ENCODE results near the gene SOX2. TPM values are rescaled to one million over a fixed set of nuclear protein-coding genes. Genes with fewer than 3 reads are reported as not detected.

Gene SOX2
- total RNA-seq (2014; rRNA removed; shearing (Covaris generic); ENCODE audit: low replicate concordance) = 0.51 and 0.63 TPM in 2 replicates

GRCh38 chr3:181711325-181712135 lies at the start of gene SOX2:
Gene SOX2, plus strand, starts transcription at chr3:181711925. Its CDS starts 436 bp downstream, at chr3:181712361.
- H3K4me3 ChIP-seq (ENCODE audit: low read length) = no peak within 1 kb of the TSS
- H3K4me1 ChIP-seq (ENCODE audit: low read length) = peaks cover 44% of the 10 kb centered on the region
- H3K79me2 ChIP-seq (ENCODE audit: low read length) = no peaks in the 10 kb centered on the region
- no peak within 1 kb of the TSS for H3K4me2 ChIP-seq (ENCODE audit: low read depth, low read length, poor library complexity, severe bottlenecking)
- H2AFZ ChIP-seq (ENCODE audit: low read length) = no peak within 1 kb of the TSS
- H3K9me3 ChIP-seq (ENCODE audit: low read length) = no peaks in the 10 kb centered on the region
- H4K20me1 ChIP-seq (ENCODE audit: insufficient read depth, low read depth, low read length) = no peaks in the 10 kb centered on the region
- H3K27me3 ChIP-seq (ENCODE audit: low read length) = no peaks in the 10 kb centered on the region
- H3K27ac ChIP-seq (ENCODE audit: low read length) = no peak within 1 kb of the TSS
- H3K36me3 ChIP-seq (ENCODE audit: insufficient read depth, low read length) = no peaks in the 10 kb centered on the region
- H3K9ac ChIP-seq (ENCODE audit: low read length) = no peak within 1 kb of the TSS
- DNase-seq = peak; percentile 67
- no peaks in the 10 kb centered on the region for H3K9me2 ChIP-seq (replicated peaks; ENCODE audit: insufficient read depth, low read length)

- Histone ChIP-seq H3K27me3 (ENCODE audit: low read length) (no peaks in the 10 kb centered on the region), H3K9me2 (replicated peaks; ENCODE audit: insufficient read depth, low read length) (no peaks in the 10 kb centered on the region), H3K27ac (ENCODE audit: low read length) (no peak overlapping the region), H3K4me1 (ENCODE audit: low read length) (no peaks in the 10 kb centered on the region), H3K4me3 (ENCODE audit: low read length) (no peak overlapping the region), H3K4me2 (ENCODE audit: low read depth, low read length, poor library complexity, severe bottlenecking) (no peak overlapping the region), H2AFZ (ENCODE audit: low read length) (no peak overlapping the region), H3K36me3 (ENCODE audit: insufficient read depth, low read length) (no peaks in the 10 kb centered on the region), H3K9me3 (ENCODE audit: low read length) (no peaks in the 10 kb centered on the region), H4K20me1 (ENCODE audit: insufficient read depth, low read depth, low read length) (no peaks in the 10 kb centered on the region), H3K79me2 (ENCODE audit: low read length) (no peaks in the 10 kb centered on the region), H3K9ac (ENCODE audit: low read length) (no peak overlapping the region)
- no peak for DNase-seq
Observed at GRCh38 chr3:181683563-181683962, 28.2 kb upstream of the SOX2 start.

- H3K9ac ChIP-seq (ENCODE audit: low read length) = no peak overlapping the region
- no peak overlapping the region for H3K4me2 ChIP-seq (ENCODE audit: low read depth, low read length, poor library complexity, severe bottlenecking)
- no peaks in the 10 kb centered on the region for H3K79me2 ChIP-seq (ENCODE audit: low read length)
- no peak overlapping the region for H2AFZ ChIP-seq (ENCODE audit: low read length)
- H3K36me3 ChIP-seq (ENCODE audit: insufficient read depth, low read length) = no peaks in the 10 kb centered on the region
- H3K4me3 ChIP-seq (ENCODE audit: low read length) = no peak overlapping the region
- no peaks in the 10 kb centered on the region for H4K20me1 ChIP-seq (ENCODE audit: insufficient read depth, low read depth, low read length)
- H3K27me3 ChIP-seq (ENCODE audit: low read length) = no peaks in the 10 kb centered on the region
- DNase-seq = no peak
- no peaks in the 10 kb centered on the region for H3K9me2 ChIP-seq (replicated peaks; ENCODE audit: insufficient read depth, low read length)
- no peaks in the 10 kb centered on the region for H3K4me1 ChIP-seq (ENCODE audit: low read length)
- no peak overlapping the region for H3K27ac ChIP-seq (ENCODE audit: low read length)
- H3K9me3 ChIP-seq (ENCODE audit: low read length) = no peaks in the 10 kb centered on the region
Observed at GRCh38 chr3:181687190-181687589, 24.5 kb upstream of the SOX2 start.

GRCh38 chr3:181687731-181688130 lies 24.0 kb upstream of the SOX2 start:
- H3K9me3 ChIP-seq (ENCODE audit: low read length) = no peaks in the 10 kb centered on the region
- H3K36me3 ChIP-seq (ENCODE audit: insufficient read depth, low read length) = no peaks in the 10 kb centered on the region
- H3K4me1 ChIP-seq (ENCODE audit: low read length) = no peaks in the 10 kb centered on the region
- DNase-seq = no peak
- H2AFZ ChIP-seq (ENCODE audit: low read length) = no peak overlapping the region
- no peaks in the 10 kb centered on the region for H3K27me3 ChIP-seq (ENCODE audit: low read length)
- no peak overlapping the region for H3K4me2 ChIP-seq (ENCODE audit: low read depth, low read length, poor library complexity, severe bottlenecking)
- H3K4me3 ChIP-seq (ENCODE audit: low read length) = no peak overlapping the region
- no peaks in the 10 kb centered on the region for H3K9me2 ChIP-seq (replicated peaks; ENCODE audit: insufficient read depth, low read length)
- H3K79me2 ChIP-seq (ENCODE audit: low read length) = no peaks in the 10 kb centered on the region
- H3K27ac ChIP-seq (ENCODE audit: low read length) = no peak overlapping the region
- H4K20me1 ChIP-seq (ENCODE audit: insufficient read depth, low read depth, low read length) = no peaks in the 10 kb centered on the region
- no peak overlapping the region for H3K9ac ChIP-seq (ENCODE audit: low read length)

DNA sequence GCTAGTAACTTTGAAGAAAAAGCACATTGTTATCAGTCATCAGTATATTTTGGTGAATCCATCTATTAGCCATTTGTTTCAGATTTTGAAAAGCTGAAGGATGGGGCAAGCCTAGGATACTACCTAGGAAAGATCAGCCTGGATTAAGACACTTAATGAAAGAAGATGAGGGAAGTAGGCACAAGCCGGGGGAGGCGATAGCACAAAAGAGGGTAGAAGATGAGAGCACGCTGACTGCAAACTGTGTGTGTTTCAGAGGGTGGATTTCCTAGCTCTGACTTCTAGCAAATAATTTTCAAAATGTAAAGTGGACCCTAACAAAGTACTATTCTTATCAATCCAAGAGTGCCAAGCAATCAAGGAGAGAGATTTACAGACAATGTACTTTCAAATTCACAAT lies 22.2 kb upstream of the SOX2 start:
- H3K9me2 ChIP-seq (replicated peaks; ENCODE audit: insufficient read depth, low read length) = no peaks in the 10 kb centered on the region
- H3K36me3 ChIP-seq (ENCODE audit: insufficient read depth, low read length) = no peaks in the 10 kb centered on the region
- H3K9me3 ChIP-seq (ENCODE audit: low read length) = no peaks in the 10 kb centered on the region
- no peak overlapping the region for H3K27ac ChIP-seq (ENCODE audit: low read length)
- H3K4me3 ChIP-seq (ENCODE audit: low read length) = no peak overlapping the region
- no peak for DNase-seq
- H4K20me1 ChIP-seq (ENCODE audit: insufficient read depth, low read depth, low read length) = no peaks in the 10 kb centered on the region
- no peaks in the 10 kb centered on the region for H3K4me1 ChIP-seq (ENCODE audit: low read length)
- H2AFZ ChIP-seq (ENCODE audit: low read length) = no peak overlapping the region
- H3K27me3 ChIP-seq (ENCODE audit: low read length) = no peaks in the 10 kb centered on the region
- no peak overlapping the region for H3K9ac ChIP-seq (ENCODE audit: low read length)
- no peak overlapping the region for H3K4me2 ChIP-seq (ENCODE audit: low read depth, low read length, poor library complexity, severe bottlenecking)
- no peaks in the 10 kb centered on the region for H3K79me2 ChIP-seq (ENCODE audit: low read length)

DNA sequence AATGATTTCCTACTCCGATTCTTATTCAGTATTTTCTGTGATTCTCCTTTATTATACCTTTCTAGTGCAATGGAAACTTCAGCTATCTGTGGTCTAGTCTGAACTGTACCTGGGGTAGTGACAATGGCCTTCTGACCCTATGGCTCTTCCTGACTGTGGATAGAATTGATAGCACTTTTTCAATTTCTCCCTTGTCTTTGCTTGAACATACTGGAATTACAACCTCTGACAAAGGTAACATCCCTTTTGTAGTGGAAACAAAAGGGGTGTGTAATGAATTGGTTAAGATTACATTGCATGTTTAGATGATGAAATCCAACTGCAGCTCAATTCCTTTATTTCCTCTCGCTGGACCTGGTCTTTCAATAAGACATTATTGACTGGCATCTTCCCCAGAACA lies 21.0 kb upstream of the SOX2 start:
- Histone ChIP-seq H3K4me2 (ENCODE audit: low read depth, low read length, poor library complexity, severe bottlenecking) (no peak overlapping the region), H3K9me2 (replicated peaks; ENCODE audit: insufficient read depth, low read length) (no peaks in the 10 kb centered on the region), H4K20me1 (ENCODE audit: insufficient read depth, low read depth, low read length) (no peaks in the 10 kb centered on the region), H3K27ac (ENCODE audit: low read length) (no peak overlapping the region), H2AFZ (ENCODE audit: low read length) (no peak overlapping the region), H3K9me3 (ENCODE audit: low read length) (no peaks in the 10 kb centered on the region), H3K79me2 (ENCODE audit: low read length) (no peaks in the 10 kb centered on the region), H3K27me3 (ENCODE audit: low read length) (no peaks in the 10 kb centered on the region), H3K36me3 (ENCODE audit: insufficient read depth, low read length) (no peaks in the 10 kb centered on the region), H3K9ac (ENCODE audit: low read length) (no peak overlapping the region), H3K4me1 (ENCODE audit: low read length) (no peaks in the 10 kb centered on the region), H3K4me3 (ENCODE audit: low read length) (no peak overlapping the region)
- DNase-seq = no peak

- H3K79me2 ChIP-seq (ENCODE audit: low read length) = no peaks in the 10 kb centered on the region
- H2AFZ ChIP-seq (ENCODE audit: low read length) = no peak overlapping the region
- no peak overlapping the region for H3K4me3 ChIP-seq (ENCODE audit: low read length)
- H3K4me2 ChIP-seq (ENCODE audit: low read depth, low read length, poor library complexity, severe bottlenecking) = no peak overlapping the region
- no peaks in the 10 kb centered on the region for H3K36me3 ChIP-seq (ENCODE audit: insufficient read depth, low read length)
- H4K20me1 ChIP-seq (ENCODE audit: insufficient read depth, low read depth, low read length) = no peaks in the 10 kb centered on the region
- H3K27me3 ChIP-seq (ENCODE audit: low read length) = no peaks in the 10 kb centered on the region
- no peaks in the 10 kb centered on the region for H3K4me1 ChIP-seq (ENCODE audit: low read length)
- no peak overlapping the region for H3K9ac ChIP-seq (ENCODE audit: low read length)
- no peaks in the 10 kb centered on the region for H3K9me3 ChIP-seq (ENCODE audit: low read length)
- DNase-seq = no peak
- no peak overlapping the region for H3K27ac ChIP-seq (ENCODE audit: low read length)
- no peaks in the 10 kb centered on the region for H3K9me2 ChIP-seq (replicated peaks; ENCODE audit: insufficient read depth, low read length)
Observed at GRCh38 chr3:181691901-181692300, 19.8 kb upstream of the SOX2 start.

GRCh38 chr3:181692311-181693145 lies 19.2 kb upstream of the SOX2 start:
- no peak for DNase-seq
- Histone ChIP-seq H3K27me3 (ENCODE audit: low read length) (no peaks in the 10 kb centered on the region), H3K27ac (ENCODE audit: low read length) (no peak overlapping the region), H3K9me3 (ENCODE audit: low read length) (no peaks in the 10 kb centered on the region), H3K4me1 (ENCODE audit: low read length) (no peaks in the 10 kb centered on the region), H3K36me3 (ENCODE audit: insufficient read depth, low read length) (no peaks in the 10 kb centered on the region), H3K9me2 (replicated peaks; ENCODE audit: insufficient read depth, low read length) (no peaks in the 10 kb centered on the region), H3K4me3 (ENCODE audit: low read length) (no peak overlapping the region), H3K4me2 (ENCODE audit: low read depth, low read length, poor library complexity, severe bottlenecking) (no peak overlapping the region), H2AFZ (ENCODE audit: low read length) (no peak overlapping the region), H3K9ac (ENCODE audit: low read length) (no peak overlapping the region), H4K20me1 (ENCODE audit: insufficient read depth, low read depth, low read length) (no peaks in the 10 kb centered on the region), H3K79me2 (ENCODE audit: low read length) (no peaks in the 10 kb centered on the region)

Measured in Karpas-422 (cell line).